BLaER1 (cell line): ENCODE measurements around the gene PIK3R5.

Experiments used
- H3K27ac ChIP-seq: shearing (Covaris generic); formaldehyde crosslinking; 2 replicates; pipeline ENCODE4 v1.8.1; 2022
- H3K27me3 ChIP-seq: shearing (Covaris generic); formaldehyde crosslinking; 2 replicates; pipeline ENCODE4 v1.8.1; 2022
- H3K36me3 ChIP-seq: shearing (Covaris generic); formaldehyde crosslinking; 2 replicates; pipeline ENCODE4 v1.8.1; 2022
- H3K4me1 ChIP-seq: shearing (Covaris generic); formaldehyde crosslinking; 2 replicates; pipeline ENCODE4 v1.8.1; 2022
- H3K4me2 ChIP-seq: shearing (Covaris generic); formaldehyde crosslinking; 2 replicates; pipeline ENCODE4 v1.8.1; 2022
- H3K4me3 ChIP-seq: shearing (Covaris generic); formaldehyde crosslinking; 2 replicates; pipeline ENCODE4 v1.8.1; 2022
- H3K9ac ChIP-seq: shearing (Covaris generic); formaldehyde crosslinking; 2 replicates; pipeline ENCODE4 v1.8.1; 2022
- H3K9me3 ChIP-seq: shearing (Covaris generic); formaldehyde crosslinking; 2 replicates; pipeline ENCODE4 v1.8.1; 2022
- H4K20me1 ChIP-seq: shearing (Covaris generic); formaldehyde crosslinking; 2 replicates; pipeline ENCODE4 v1.8.1; 2022
- Cebpa-rat ChIP-seq: shearing (Covaris generic); IDR thresholded peaks from 2 replicates; pipeline ENCODE4 v1.8.1; 2022

The PIK3R5 gene

GRCh38 chr17:8830141-8830540 lies 135.4 kb downstream of the PIK3R5 start:
- H3K9me3 ChIP-seq = no peaks in the 10 kb centered on the region
- TF ChIP-seq Cebpa-rat = no peak
- H4K20me1 ChIP-seq = no peaks in the 10 kb centered on the region
- peaks cover 6% of the 10 kb centered on the region; the same call in 1 of the 2 replicates for H3K36me3 ChIP-seq
- H3K27ac ChIP-seq = 0 out of 2 replicates have a peak overlapping the region, but pooled peaks have one; percentile 3
- no peaks in the 10 kb centered on the region for H3K4me1 ChIP-seq
- H3K4me2 ChIP-seq = no peak overlapping the region
- H3K4me3 ChIP-seq = no peak overlapping the region
- H3K27me3 ChIP-seq = no peaks in the 10 kb centered on the region
- H3K9ac ChIP-seq = no peak overlapping the region

GRCh38 chr17:8829036-8829941 lies 136.2 kb downstream of the PIK3R5 start:
- Histone ChIP-seq H3K4me1 (no peaks in the 10 kb centered on the region), H3K4me2 (no peak overlapping the region), H3K27ac (no peak overlapping the region), H3K9ac (no peak overlapping the region), H3K36me3 (peaks cover 4% of the 10 kb centered on the region; the same call in 1 of the 2 replicates), H3K4me3 (no peak overlapping the region), H3K27me3 (no peaks in the 10 kb centered on the region), H4K20me1 (no peaks in the 10 kb centered on the region), H3K9me3 (peaks cover 8% of the 10 kb centered on the region)
- no peak for TF ChIP-seq Cebpa-rat
